GM23338 (cell line): ENCODE results near the gene PDXDC1.
"Not testable (repeated sequence)": the region's sequence is repeated elsewhere in the genome, so short reads cannot be mapped to it uniquely, and the experiment has no call there.

ENCODE experiments used
- CREB1 ChIP-seq: fragments of 250-450 bp; sonication (Bioruptor Pico); IDR thresholded peaks from 2 replicates; pipeline ENCODE4 v1.5.0; 2020; ENCODE audit warnings: low read depth, mild to moderate bottlenecking, moderate library complexity
- EZH2 ChIP-seq: fragments of 200-600 bp; sonication (generic); IDR thresholded peaks from one replicate; pipeline ENCODE4 v1.8.0; 2017; ENCODE audit warnings: antibody characterized with exemption, mild to moderate bottlenecking, low read depth; ENCODE audit not compliant: unreplicated experiment
- EZH2phosphoT487 ChIP-seq: fragments of 200-600 bp; sonication (generic); IDR thresholded peaks from one replicate; pipeline ENCODE4 v1.8.1; 2018; ENCODE audit warnings: antibody characterized with exemption; ENCODE audit not compliant: unreplicated experiment
- JUNB ChIP-seq: IDR thresholded peaks from one replicate; pipeline ENCODE4 v1.6.1; 2016; ENCODE audit warnings: antibody characterized with exemption; ENCODE audit not compliant: unreplicated experiment
- NANOG ChIP-seq: IDR thresholded peaks from 2 replicates; pipeline ENCODE4 v1.6.1; 2016; ENCODE audit warnings: antibody characterized with exemption, borderline replicate concordance
- POLR2AphosphoS5 ChIP-seq: IDR thresholded peaks from 2 replicates; pipeline ENCODE4 v1.6.1; 2016; ENCODE audit warnings: antibody characterized with exemption, low read depth
- STAT1 ChIP-seq: IDR thresholded peaks from one replicate; pipeline ENCODE4 v1.6.1; 2016; ENCODE audit warnings: antibody characterized with exemption; ENCODE audit not compliant: unreplicated experiment
- ZNF114 ChIP-seq: fragments of 250-450 bp; sonication (Bioruptor Pico); IDR thresholded peaks from 2 replicates; pipeline ENCODE4 v1.5.0; 2020; ENCODE audit warnings: mild to moderate bottlenecking, moderate library complexity
- ZNF331 ChIP-seq: fragments of 250-450 bp; sonication (Bioruptor Pico); IDR thresholded peaks from 2 replicates; pipeline ENCODE4 v1.5.0; 2020; ENCODE audit warnings: low read depth, mild to moderate bottlenecking, moderate library complexity
- TF ChIP-seq, protein P1 (sequence below), 2 experiments: fragments of 200-600 bp in 1 of 2; sonication (generic) in 1 of 2; conservative IDR thresholded peaks; 2 replicates each; pipeline versions ENCODE4 v1.5.1 to v1.6.1; 2016 to 2017; ENCODE audit warnings: antibody characterized with exemption in 2 of 2, low read depth in 2 of 2, mild to moderate bottlenecking in 2 of 2, moderate library complexity in 1 of 2
- TF ChIP-seq, protein P2 (sequence below): IDR thresholded peaks from one replicate; pipeline ENCODE4 v1.6.1; 2018; ENCODE audit warnings: antibody characterized with exemption; ENCODE audit not compliant: unreplicated experiment
- TF ChIP-seq, protein P3 (sequence below): IDR thresholded peaks from 2 replicates; pipeline ENCODE4 v1.6.1; 2016; ENCODE audit warnings: antibody characterized with exemption
- TF ChIP-seq, protein P4 (sequence below): fragments of 250-450 bp; sonication (Bioruptor Pico); IDR thresholded peaks from 2 replicates; pipeline ENCODE4 v1.5.0; 2020; ENCODE audit warnings: mild to moderate bottlenecking, moderate library complexity

DNA sequence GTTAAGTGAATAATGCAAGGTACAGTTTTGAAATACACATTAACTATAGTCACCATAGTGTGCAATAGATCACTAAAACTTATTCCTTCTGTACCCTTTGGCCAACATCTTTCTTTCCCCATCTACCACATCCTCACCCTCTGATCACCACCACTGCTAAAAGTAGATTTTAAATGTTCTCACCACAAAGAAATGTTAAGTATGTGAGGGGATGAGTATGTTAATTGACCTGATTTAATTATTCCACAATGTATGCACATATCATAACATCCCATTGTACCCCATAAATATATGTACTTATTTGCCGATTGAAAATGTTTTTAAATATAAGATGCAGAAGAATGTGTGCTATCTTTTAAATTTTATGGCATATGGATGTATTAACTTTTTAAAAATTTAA, 188.2 kb downstream of the PDXDC1 start:
- TF ChIP-seq, protein P1, sequence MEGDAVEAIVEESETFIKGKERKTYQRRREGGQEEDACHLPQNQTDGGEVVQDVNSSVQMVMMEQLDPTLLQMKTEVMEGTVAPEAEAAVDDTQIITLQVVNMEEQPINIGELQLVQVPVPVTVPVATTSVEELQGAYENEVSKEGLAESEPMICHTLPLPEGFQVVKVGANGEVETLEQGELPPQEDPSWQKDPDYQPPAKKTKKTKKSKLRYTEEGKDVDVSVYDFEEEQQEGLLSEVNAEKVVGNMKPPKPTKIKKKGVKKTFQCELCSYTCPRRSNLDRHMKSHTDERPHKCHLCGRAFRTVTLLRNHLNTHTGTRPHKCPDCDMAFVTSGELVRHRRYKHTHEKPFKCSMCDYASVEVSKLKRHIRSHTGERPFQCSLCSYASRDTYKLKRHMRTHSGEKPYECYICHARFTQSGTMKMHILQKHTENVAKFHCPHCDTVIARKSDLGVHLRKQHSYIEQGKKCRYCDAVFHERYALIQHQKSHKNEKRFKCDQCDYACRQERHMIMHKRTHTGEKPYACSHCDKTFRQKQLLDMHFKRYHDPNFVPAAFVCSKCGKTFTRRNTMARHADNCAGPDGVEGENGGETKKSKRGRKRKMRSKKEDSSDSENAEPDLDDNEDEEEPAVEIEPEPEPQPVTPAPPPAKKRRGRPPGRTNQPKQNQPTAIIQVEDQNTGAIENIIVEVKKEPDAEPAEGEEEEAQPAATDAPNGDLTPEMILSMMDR (conservative IDR thresholded peaks at IDR 0.05; ENCODE audit: low read depth in 2 of 2): not testable (repeated sequence)
- TF ChIP-seq POLR2AphosphoS5; EZH2; EZH2phosphoT487; JUNB; CREB1 (CRISPR knock-in tag); NANOG; STAT1; ZNF331 (CRISPR knock-in tag); ZNF114 (CRISPR knock-in tag): not testable (repeated sequence)
- TF ChIP-seq, protein P2, sequence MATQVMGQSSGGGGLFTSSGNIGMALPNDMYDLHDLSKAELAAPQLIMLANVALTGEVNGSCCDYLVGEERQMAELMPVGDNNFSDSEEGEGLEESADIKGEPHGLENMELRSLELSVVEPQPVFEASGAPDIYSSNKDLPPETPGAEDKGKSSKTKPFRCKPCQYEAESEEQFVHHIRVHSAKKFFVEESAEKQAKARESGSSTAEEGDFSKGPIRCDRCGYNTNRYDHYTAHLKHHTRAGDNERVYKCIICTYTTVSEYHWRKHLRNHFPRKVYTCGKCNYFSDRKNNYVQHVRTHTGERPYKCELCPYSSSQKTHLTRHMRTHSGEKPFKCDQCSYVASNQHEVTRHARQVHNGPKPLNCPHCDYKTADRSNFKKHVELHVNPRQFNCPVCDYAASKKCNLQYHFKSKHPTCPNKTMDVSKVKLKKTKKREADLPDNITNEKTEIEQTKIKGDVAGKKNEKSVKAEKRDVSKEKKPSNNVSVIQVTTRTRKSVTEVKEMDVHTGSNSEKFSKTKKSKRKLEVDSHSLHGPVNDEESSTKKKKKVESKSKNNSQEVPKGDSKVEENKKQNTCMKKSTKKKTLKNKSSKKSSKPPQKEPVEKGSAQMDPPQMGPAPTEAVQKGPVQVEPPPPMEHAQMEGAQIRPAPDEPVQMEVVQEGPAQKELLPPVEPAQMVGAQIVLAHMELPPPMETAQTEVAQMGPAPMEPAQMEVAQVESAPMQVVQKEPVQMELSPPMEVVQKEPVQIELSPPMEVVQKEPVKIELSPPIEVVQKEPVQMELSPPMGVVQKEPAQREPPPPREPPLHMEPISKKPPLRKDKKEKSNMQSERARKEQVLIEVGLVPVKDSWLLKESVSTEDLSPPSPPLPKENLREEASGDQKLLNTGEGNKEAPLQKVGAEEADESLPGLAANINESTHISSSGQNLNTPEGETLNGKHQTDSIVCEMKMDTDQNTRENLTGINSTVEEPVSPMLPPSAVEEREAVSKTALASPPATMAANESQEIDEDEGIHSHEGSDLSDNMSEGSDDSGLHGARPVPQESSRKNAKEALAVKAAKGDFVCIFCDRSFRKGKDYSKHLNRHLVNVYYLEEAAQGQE: not testable (repeated sequence)
- TF ChIP-seq, protein P3, sequence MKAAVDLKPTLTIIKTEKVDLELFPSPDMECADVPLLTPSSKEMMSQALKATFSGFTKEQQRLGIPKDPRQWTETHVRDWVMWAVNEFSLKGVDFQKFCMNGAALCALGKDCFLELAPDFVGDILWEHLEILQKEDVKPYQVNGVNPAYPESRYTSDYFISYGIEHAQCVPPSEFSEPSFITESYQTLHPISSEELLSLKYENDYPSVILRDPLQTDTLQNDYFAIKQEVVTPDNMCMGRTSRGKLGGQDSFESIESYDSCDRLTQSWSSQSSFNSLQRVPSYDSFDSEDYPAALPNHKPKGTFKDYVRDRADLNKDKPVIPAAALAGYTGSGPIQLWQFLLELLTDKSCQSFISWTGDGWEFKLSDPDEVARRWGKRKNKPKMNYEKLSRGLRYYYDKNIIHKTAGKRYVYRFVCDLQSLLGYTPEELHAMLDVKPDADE: not testable (repeated sequence)
- TF ChIP-seq, protein P4, sequence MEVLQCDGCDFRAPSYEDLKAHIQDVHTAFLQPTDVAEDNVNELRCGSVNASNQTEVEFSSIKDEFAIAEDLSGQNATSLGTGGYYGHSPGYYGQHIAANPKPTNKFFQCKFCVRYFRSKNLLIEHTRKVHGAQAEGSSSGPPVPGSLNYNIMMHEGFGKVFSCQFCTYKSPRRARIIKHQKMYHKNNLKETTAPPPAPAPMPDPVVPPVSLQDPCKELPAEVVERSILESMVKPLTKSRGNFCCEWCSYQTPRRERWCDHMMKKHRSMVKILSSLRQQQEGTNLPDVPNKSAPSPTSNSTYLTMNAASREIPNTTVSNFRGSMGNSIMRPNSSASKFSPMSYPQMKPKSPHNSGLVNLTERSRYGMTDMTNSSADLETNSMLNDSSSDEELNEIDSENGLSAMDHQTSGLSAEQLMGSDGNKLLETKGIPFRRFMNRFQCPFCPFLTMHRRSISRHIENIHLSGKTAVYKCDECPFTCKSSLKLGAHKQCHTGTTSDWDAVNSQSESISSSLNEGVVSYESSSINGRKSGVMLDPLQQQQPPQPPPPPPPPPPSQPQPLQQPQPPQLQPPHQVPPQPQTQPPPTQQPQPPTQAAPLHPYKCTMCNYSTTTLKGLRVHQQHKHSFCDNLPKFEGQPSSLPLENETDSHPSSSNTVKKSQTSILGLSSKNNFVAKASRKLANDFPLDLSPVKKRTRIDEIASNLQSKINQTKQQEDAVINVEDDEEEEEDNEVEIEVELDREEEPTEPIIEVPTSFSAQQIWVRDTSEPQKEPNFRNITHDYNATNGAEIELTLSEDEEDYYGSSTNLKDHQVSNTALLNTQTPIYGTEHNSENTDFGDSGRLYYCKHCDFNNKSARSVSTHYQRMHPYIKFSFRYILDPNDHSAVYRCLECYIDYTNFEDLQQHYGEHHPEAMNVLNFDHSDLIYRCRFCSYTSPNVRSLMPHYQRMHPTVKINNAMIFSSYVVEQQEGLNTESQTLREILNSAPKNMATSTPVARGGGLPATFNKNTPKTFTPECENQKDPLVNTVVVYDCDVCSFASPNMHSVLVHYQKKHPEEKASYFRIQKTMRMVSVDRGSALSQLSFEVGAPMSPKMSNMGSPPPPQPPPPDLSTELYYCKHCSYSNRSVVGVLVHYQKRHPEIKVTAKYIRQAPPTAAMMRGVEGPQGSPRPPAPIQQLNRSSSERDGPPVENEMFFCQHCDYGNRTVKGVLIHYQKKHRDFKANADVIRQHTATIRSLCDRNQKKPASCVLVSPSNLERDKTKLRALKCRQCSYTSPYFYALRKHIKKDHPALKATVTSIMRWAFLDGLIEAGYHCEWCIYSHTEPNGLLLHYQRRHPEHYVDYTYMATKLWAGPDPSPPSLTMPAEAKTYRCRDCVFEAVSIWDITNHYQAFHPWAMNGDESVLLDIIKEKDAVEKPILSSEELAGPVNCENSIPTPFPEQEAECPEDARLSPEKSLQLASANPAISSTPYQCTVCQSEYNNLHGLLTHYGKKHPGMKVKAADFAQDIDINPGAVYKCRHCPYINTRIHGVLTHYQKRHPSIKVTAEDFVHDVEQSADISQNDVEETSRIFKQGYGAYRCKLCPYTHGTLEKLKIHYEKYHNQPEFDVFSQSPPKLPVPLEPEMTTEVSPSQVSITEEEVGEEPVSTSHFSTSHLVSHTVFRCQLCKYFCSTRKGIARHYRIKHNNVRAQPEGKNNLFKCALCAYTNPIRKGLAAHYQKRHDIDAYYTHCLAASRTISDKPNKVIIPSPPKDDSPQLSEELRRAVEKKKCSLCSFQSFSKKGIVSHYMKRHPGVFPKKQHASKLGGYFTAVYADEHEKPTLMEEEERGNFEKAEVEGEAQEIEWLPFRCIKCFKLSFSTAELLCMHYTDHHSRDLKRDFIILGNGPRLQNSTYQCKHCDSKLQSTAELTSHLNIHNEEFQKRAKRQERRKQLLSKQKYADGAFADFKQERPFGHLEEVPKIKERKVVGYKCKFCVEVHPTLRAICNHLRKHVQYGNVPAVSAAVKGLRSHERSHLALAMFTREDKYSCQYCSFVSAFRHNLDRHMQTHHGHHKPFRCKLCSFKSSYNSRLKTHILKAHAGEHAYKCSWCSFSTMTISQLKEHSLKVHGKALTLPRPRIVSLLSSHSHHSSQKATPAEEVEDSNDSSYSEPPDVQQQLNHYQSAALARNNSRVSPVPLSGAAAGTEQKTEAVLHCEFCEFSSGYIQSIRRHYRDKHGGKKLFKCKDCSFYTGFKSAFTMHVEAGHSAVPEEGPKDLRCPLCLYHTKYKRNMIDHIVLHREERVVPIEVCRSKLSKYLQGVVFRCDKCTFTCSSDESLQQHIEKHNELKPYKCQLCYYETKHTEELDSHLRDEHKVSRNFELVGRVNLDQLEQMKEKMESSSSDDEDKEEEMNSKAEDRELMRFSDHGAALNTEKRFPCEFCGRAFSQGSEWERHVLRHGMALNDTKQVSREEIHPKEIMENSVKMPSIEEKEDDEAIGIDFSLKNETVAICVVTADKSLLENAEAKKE: not testable (repeated sequence)
